GM19351 (cell line): ENCODE measurements around the gene PKD1L1.
"Not testable (repeated sequence)": the region's sequence is repeated elsewhere in the genome, so short reads cannot be mapped to it uniquely, and the experiment has no call there.

Experiments used
- ATAC-seq: cut with Tn5 transposase; IDR thresholded peaks from one replicate; pipeline ENCODE4 v1.9.1; 2021; ENCODE audit warnings: mild to moderate bottlenecking, moderate library complexity; ENCODE audit not compliant: unreplicated experiment

Gene PKD1L1, protein sequence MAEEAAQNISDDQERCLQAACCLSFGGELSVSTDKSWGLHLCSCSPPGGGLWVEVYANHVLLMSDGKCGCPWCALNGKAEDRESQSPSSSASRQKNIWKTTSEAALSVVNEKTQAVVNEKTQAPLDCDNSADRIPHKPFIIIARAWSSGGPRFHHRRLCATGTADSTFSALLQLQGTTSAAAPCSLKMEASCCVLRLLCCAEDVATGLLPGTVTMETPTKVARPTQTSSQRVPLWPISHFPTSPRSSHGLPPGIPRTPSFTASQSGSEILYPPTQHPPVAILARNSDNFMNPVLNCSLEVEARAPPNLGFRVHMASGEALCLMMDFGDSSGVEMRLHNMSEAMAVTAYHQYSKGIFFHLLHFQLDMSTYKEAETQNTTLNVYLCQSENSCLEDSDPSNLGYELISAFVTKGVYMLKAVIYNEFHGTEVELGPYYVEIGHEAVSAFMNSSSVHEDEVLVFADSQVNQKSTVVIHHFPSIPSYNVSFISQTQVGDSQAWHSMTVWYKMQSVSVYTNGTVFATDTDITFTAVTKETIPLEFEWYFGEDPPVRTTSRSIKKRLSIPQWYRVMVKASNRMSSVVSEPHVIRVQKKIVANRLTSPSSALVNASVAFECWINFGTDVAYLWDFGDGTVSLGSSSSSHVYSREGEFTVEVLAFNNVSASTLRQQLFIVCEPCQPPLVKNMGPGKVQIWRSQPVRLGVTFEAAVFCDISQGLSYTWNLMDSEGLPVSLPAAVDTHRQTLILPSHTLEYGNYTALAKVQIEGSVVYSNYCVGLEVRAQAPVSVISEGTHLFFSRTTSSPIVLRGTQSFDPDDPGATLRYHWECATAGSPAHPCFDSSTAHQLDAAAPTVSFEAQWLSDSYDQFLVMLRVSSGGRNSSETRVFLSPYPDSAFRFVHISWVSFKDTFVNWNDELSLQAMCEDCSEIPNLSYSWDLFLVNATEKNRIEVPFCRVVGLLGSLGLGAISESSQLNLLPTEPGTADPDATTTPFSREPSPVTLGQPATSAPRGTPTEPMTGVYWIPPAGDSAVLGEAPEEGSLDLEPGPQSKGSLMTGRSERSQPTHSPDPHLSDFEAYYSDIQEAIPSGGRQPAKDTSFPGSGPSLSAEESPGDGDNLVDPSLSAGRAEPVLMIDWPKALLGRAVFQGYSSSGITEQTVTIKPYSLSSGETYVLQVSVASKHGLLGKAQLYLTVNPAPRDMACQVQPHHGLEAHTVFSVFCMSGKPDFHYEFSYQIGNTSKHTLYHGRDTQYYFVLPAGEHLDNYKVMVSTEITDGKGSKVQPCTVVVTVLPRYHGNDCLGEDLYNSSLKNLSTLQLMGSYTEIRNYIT (N-terminal part only)

GRCh38 chr7:47948141-47948790 lies at the start of gene PKD1L1:
Gene PKD1L1 (minus strand): TSS chr7:47948466. CDS start chr7:47948440, 26 bp downstream.
- no peak for ATAC-seq

DNA sequence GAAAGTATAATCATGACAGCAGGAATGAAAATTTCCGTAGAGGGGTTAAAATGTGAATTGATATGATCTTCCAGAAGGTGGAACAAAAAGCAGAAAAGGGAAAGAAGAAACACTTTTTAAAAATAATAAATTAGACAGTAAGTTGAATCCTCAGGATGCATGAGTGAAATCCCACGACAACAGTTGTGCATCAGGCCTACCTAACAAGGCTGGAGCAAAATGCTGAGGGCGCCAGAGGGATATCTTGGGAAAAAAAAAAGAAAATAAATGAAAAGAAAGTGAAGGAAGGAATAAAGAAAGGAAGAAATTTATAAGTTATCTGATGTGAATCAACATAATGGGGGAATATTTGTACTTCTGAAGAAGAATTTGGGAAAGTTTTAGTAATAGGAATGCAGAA lies 44.2 kb upstream of the PKD1L1 start:
- ATAC-seq: no peak

- ATAC-seq: peak; percentile 98
Observed at GRCh38 chr7:47991741-47992311, 43.6 kb upstream of the PKD1L1 start.

DNA sequence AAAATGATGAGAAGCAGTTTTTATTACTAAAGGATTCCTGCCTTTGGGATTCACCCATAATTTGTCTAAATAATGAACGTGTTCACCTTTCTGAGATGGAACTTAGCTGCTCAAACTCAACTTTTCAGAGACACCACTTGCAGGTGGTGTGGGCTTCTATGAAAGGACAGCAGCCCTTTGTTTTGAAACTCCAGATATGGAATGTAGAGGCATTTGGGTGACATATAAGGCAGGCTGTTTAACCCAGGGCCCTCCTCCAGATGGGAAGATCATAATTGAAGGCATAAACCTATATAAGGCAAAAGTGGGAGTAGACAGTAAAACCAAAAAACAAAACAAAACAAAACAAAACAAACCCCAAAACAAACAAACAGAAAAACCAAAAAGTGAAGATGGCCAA lies 43.0 kb upstream of the PKD1L1 start:
- no peak for ATAC-seq

DNA sequence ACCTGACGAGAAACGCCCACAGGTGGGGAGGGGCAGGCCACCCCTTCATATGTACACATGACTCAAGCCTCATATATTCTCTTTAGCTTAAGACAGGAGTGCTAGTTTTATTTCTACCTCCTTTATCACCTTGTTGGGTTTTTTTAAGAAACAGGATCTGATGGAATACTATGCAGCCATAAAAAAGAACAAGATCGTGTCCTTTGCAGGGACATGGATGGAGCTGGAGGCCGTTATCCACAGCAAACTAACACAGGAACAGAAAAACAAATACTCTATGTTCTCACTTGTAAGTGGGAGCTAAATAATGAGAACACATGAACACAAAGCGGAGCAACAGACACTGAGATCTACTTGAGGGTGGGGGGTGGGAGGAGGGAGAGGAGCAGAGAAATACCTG lies 42.3 kb upstream of the PKD1L1 start:
- ATAC-seq: no peak

GRCh38 chr7:47989607-47990400 lies 41.5 kb upstream of the PKD1L1 start:
- ATAC-seq: not testable (repeated sequence)

GRCh38 chr7:47988496-47989386 lies 40.5 kb upstream of the PKD1L1 start:
- ATAC-seq: no peak

- ATAC-seq: no peak
Observed at GRCh38 chr7:47982610-47983009, 34.3 kb upstream of the PKD1L1 start.

DNA sequence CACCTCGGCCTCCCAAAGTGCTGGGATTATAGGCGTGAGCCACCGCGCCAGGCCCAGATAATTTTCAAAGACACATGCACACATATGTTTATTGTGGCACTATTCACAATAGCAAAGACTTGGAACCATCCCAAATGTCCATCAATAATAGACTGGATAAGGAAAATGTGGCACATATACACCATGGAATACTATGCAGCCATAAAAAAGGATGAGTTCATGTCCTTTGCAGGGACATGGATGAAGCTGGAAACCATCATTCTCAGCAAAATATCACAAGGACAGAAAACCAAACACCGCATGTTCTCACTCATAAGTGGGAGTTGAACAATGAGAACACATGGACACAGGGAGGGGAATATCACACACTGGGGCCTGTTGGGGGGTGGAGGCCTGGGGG lies 32.4 kb upstream of the PKD1L1 start:
- ATAC-seq: not testable (repeated sequence)

GRCh38 chr7:47979832-47980181 lies 31.5 kb upstream of the PKD1L1 start:
- ATAC-seq: no peak

DNA sequence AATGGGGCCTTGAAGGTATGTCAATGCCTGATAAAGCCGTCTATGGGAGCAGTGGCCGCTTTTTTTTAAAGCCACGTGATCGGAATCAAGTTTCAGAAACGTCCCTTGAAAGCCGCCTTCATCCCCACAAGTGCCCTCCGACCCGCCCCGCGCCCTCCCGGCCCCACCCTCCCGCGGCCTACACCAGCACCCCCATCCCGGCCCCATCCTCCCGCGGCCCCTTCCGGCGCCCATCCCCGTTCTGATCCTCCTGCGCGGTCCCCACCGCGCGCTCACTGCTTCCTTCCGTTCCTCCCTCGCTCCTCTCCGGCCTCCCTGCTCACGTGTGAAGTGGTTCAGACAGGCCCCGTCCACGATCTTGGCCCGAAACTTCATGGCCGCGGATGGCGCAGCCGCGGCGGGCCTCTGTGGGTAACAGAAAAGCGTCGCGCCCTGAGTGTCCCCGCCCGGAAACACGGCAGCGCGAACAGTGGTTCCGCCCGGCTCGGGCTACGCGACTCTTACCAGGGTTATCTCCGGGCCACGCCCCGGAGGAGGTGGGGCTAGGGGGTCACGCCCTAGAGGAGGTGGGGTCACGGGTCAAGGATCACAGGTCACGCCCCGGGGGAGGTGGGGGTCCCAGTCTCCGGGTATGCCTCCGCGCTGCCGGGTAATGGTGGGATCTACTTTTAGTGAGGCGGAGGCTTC lies 31.0 kb upstream of the PKD1L1 start, which contains the start of gene HUS1:
Gene HUS1, minus strand, starts transcription at position 471 of the 687 bp plus-strand sequence. Its CDS starts 96 bp downstream, at position 375.
- ATAC-seq: peak; percentile 98

DNA sequence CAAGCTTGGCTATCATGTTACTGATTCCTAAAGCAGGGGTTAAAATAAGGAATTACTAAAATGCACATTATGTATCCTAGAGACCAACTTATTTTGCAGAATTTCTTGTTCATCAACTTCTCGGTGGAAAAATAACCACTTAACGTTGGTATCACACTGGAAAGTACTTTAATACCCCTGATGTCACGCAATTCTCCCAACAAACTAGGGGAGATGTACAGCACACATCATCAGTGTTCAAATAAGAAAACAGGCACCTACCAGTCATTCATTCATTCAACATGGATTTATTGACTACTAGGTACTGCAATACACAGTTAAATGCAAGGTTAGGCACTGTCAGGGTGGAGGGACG lies 30.5 kb upstream of the PKD1L1 start:
- ATAC-seq: no peak

- ATAC-seq: no peak
Observed at GRCh38 chr7:47973739-47974138, 25.5 kb upstream of the PKD1L1 start.

DNA sequence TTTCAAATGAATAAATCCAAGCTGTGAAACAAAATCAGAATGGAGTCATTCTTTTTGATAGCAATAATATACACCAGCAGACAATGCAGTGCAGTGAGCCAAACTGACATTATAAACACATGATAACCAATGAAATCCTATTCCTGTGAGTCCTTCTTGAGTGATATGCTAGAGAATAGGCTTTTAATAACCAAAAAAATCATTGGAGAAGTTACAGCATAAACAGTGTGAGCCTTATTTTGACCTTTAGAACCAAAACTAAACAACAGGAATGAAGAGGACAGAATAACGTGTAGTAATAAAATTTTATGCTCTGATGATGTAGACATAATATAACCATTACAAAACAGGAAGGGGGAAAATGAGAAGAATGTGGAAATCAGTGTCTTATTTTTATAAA lies 22.5 kb upstream of the PKD1L1 start:
- ATAC-seq: no peak

GRCh38 chr7:47968847-47969774 lies 20.8 kb upstream of the PKD1L1 start:
- peak; percentile 95 for ATAC-seq

- ATAC-seq: no peak
Observed at GRCh38 chr7:47967708-47968107, 19.4 kb upstream of the PKD1L1 start.

GRCh38 chr7:47967123-47967522 lies 18.9 kb upstream of the PKD1L1 start:
- no peak for ATAC-seq
